Activated CD8-positive, alpha-beta memory T cell treated with anti-CD3 and anti-CD28 coated beads for 48 hours (primary cell): Measurements from ENCODE around the gene PEPD.

ENCODE experiments used
- DNase-seq, 3 experiments: peaks; one replicate each; pipeline ENCODE4 v3.0.0-alpha.2; 2020; ENCODE audit warnings: low read depth in 2 of 3, low spot score in 2 of 3

PEPD gene

GRCh38 chr19:33547676-33548075 lies 26.1 kb upstream of the PEPD start:
- no peak for DNase-seq

DNA sequence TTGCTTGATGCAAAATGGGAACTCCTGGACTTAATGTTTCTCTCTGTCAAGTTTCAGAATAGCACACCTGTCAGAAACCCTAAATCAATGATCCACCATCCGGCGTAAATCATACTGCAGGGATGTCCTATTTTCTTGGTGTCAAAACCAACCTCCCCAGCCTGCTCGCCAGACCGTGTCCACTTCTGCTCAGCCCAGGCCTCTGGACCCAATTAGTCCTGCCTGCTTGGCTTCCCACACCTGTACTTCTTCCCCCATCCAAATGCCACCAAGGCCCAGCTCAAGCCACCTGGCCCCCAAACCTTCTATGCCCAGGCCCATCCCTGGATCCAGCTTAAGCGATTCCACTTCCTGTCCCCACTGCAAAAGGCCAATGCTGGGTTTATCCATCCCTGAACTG lies 25.1 kb upstream of the PEPD start:
- DNase-seq: no peak

- DNase-seq: no peak
Observed at GRCh38 chr19:33545217-33545981, 23.8 kb upstream of the PEPD start.

- DNase-seq: no peak
Observed at GRCh38 chr19:33535226-33535625, 13.6 kb upstream of the PEPD start.

GRCh38 chr19:33532859-33533460 lies 11.4 kb upstream of the PEPD start:
- DNase-seq: no peak

- DNase-seq: no peak
Observed at GRCh38 chr19:33530842-33531241, 9.3 kb upstream of the PEPD start.

- DNase-seq: no peak
Observed at GRCh38 chr19:33530296-33530695, 8.7 kb upstream of the PEPD start.

- DNase-seq: no peak
Observed at GRCh38 chr19:33529094-33529676, 7.6 kb upstream of the PEPD start.

- DNase-seq: no peak
Observed at GRCh38 chr19:33528404-33528803, 6.8 kb upstream of the PEPD start.

GRCh38 chr19:33527125-33527524 lies 5.5 kb upstream of the PEPD start:
- DNase-seq: no peak

DNA sequence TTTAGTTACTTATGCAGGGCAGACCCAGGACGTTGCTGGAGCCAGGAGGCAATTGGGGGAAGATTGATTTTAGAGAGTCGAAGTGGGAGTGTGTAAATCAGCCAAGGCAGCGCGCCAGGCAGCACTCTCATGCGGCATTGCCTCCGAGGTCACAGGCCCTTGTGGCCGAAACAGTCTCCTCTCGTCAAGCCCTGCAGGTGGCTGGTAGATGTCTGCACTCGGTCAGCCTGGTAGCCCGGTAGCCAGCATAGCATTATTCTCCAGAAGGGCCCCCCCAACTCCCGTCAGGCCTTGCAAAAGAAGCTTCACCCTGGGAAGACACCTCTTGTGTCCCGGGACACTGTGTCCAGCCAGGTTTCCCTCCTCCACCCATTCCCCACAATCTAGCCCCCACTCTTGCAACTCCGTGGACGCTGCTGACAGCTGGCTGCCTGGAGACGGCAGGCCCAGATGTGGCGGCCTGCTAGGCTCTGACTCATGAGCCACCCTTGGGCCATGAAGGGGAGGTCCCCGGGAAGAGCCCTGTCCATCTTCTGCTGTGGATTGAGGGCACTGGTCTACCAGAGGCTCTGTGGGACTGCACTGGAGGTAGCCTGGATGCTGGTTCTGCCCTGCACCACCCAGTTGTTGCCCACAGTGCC lies 2.6 kb upstream of the PEPD start:
- DNase-seq: no peak

DNA sequence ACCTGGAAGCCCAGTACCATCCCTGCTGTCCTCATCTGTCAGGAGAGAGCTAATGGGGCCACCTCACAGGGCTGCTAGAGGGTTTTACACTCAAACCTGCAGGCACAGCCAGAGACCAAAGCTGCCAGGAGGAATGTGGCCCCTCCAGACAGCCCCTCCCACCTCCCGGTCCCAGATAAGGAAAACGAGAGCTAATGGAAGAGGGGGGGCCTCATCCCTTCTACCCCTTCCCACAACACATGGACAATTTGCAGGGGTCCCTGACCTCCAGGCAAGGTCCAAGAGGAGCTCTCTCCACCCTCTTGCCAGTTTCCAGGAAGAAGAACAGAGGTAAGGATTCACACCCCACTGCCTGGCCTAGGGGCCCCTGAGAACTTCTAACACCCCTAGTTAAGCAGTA lies 1.6 kb upstream of the PEPD start:
- no peak for DNase-seq

DNA sequence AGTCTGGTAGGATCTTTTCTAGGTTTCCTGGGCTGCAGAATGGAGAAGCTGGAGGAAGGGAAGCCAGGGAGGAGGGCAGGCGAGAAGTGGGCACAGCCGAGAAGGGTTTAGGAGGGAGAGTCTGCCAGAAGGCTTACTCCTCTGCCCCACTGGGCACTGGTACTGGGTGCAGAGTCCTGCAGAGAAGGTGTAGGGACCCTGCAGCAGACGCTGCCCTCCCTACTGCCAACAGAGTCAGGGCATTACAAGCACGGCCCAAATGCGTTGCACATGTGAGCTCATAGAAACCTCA lies 726 bp upstream of the PEPD start:
- DNase-seq: no peak

DNA sequence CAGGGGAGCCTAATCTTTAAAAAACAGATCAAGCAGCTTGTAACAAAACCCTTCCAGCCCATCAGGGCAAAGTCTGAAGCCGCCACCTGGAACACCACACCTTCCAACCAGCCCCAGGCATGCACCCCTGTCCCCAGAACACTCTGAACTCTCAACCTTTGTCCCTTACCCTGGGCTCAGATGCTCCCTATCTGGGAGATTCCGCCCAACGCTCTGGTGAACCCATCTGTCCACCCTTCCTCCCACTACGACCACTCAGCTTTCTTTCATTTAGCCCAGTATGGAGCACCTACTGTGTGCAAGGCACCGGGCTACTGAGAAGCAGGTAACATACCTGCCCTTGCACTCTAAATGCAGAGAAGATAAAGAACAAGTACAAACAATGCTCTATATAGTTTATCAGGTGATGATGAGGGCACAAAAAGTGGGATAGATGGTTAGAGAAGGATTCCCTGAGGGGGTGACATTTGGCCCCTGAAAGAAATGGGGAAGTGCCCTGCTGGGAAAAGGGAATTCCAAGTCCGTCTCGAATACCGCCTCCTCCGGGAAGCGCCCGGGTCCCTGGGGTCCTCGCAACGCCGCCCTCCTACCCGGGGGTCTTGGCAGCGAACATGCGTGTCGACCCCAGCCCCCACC lies 629 bp downstream of the PEPD start:
- no peak for DNase-seq

- no peak for DNase-seq
Observed at GRCh38 chr19:33520048-33520643, 1.4 kb downstream of the PEPD start.

DNA sequence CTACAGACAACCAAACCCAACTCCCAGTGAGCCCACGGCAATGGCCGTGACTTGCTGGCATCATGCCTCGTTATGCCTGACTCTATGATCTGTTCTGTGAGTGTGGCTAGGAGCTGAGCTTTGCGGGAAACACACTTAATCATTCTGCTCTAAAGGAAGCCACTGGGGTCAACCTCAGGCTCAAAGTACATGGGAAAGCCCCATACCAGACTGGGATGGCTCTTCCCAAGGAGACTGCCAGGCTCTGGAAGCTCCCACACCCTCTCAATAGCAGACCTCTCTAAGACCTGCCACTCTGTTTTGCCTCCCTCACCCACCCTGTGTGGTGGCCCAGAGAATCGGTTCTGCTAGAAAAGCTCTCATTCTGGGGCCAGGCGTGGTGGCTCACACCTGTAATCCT lies 2.2 kb downstream of the PEPD start:
- DNase-seq: no peak

DNA sequence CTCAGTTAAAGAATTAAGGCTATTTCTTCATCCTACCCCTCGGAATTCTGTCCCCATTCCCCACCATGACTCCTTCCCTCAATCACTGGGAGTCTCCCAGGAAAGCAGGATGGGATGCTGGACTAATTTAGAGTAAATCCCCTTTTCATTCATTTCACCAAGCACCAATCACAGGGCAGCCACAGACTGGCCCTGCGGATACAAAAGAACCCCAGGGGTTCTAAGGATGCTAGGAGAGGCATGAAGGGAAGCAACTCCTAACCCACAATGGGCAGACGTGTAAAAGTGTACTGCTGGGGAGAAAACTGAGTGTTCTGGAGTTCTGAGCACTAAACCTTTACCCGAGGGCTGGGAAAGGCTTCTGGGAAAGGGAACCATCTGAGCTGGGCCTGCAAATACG lies 3.0 kb downstream of the PEPD start:
- DNase-seq: no peak

DNA sequence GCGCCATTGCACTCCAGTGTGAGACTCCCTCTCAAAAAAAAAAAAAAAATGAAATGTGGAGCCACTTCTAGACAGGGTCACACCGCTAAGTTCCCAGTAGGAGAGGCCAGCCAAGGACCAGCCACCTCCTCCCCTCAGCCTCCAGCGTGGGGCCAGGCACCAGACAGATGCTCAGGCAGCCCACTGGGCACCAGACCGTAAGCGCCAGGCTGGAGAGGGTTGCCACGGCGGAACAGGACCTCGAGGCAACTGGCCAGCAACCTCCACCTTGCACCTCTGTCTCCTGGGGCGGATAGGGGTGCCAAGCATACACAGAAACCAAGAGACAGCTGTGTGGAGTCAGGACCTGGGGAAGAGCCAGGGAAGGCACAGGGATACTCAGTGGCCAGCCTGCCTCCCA lies 3.7 kb downstream of the PEPD start:
- DNase-seq: no peak

GRCh38 chr19:33515921-33516320 lies 5.7 kb downstream of the PEPD start:
- no peak for DNase-seq

DNA sequence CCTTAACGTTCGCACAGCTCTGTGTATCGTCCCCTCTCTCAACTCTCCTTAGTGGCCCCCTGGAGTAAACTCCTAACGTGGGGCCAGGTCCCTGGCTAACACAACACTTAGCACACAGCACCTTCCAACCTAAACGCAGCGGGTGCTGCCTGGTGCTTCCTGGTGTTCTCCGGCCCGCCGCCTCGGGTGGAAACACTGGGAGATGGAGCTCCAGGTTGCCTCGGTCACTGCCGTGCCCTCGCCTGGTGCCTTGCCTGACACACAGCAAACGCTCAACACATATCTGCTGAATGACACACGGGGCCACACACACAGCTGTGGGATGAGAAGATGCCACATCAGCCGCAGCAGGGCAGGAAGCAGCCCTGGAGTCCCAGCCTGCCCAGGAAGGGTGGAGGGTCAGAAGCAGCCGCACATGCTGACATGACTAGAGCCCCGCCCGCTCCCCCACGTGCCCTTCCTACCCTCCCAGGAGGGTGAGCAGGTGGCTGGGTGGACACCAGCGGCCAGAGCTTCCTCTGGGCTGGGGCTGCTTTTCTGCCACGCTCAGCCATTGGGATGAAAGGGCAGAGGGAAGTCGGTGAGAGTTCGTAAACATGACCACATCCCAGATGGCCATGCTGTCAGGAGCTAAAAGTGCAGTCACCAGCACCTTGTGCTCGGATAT lies 6.6 kb downstream of the PEPD start:
- no peak for DNase-seq

DNA sequence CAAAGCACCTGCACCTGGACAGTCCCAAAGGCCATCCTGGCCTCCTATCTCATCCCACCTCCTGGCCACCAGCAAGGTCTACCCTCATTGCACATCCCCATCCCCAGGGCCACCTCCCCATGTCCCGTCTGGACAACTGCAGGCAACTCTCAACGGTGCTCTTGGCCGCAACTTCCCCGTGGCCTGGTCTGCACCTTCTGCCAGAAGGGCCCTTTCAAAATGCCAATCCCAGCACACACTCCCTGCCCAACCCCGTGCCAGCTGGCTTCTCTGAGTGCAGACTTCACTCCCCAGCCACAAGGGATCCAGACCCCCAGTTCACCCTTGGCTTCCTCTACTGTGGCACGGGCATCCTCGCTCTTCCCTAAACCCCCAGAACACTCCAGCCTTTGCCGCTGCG lies 8.2 kb downstream of the PEPD start:
- no peak for DNase-seq
